C4-2B (cell line): ENCODE results near the gene PLAU.

ENCODE experiments used
- CTCF ChIP-seq: fragments of 450-650 bp; conservative IDR thresholded peaks from 2 replicates; pipeline ENCODE4 v1.5.1; 2017; ENCODE audit warnings: mild to moderate bottlenecking
- ZFX ChIP-seq: fragments of 450-650 bp; IDR thresholded peaks from 2 replicates; pipeline ENCODE4 v1.6.1; 2017

DNA sequence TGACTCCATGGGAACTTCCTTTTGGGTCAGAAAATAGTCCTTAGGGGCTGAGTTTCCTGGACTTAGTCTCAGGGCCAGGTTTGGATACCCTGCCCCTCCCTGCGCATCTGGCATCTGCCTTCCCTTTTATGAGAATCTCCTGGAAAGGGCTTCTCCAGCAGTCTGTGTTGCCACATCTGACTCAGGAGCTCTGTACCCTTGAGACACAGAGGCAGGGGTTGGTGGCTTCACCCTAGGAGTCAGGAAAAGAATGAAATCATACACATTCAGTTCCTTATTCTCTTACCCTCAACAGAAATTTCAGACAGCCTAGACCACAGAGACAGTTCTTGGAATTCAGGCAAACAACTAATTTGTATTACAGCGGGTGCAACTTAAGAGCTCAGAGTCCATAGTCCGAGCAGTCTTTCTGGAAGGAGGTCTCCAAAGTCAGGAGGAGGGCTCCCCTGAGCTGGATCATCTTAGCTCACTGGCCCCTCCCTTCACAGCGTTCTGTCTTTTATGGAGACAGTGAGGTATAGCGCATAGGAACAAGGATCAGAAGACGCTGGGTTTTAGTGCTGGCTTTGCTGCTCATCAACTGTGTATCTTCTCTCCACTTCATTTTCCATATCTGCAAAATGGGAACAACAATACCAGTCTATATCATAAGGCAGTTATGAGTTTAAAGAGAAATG is 3.0 kb upstream of the PLAU start:
- TF ChIP-seq CTCF: no peak
- no peak for TF ChIP-seq ZFX
